ENCODE data around the gene STAG1.
"Not testable (repeated sequence)": the region's sequence is repeated elsewhere in the genome, so short reads cannot be mapped to it uniquely, and the experiment has no call there.

Gene STAG1

GRCh38 chr3:136346486-136346885 is 405.7 kb downstream of the STAG1 start:
- 0 out of 22 replicates have a peak, but pooled peaks cover 0 to 4% (median 0%) of the 10 kb centered on the region in 11 experiments for H4K20me1 ChIP-seq
- H3K27me3 ChIP-seq = no peaks in the 10 kb centered on the region
- no peak overlapping the region for H3K27ac ChIP-seq
- no peak overlapping the region for H3K4me2 ChIP-seq
- peaks cover 73 to 100% (median 95%) of the 10 kb centered on the region in 11 experiments for H3K36me3 ChIP-seq
- no peak overlapping the region for H3K9ac ChIP-seq
- H3K4me3 ChIP-seq = no peak overlapping the region
- no peaks in the 10 kb centered on the region for H3K4me1 ChIP-seq
- no peaks in the 10 kb centered on the region for H3K9me3 ChIP-seq (replicated peaks in 1 of 11)
- no peak for TF ChIP-seq Cebpa-rat (IDR thresholded peaks at IDR 0.05)

- Histone ChIP-seq H3K27ac (no peak overlapping the region), H3K9ac (no peak overlapping the region), H3K4me3 (no peak overlapping the region), H3K9me3 (replicated peaks in 1 of 11) (no peaks in the 10 kb centered on the region), H3K36me3 (peaks cover 79 to 100% (median 97%) of the 10 kb centered on the region in 11 experiments), H3K4me1 (no peaks in the 10 kb centered on the region), H3K27me3 (no peaks in the 10 kb centered on the region), H4K20me1 (no peaks in the 10 kb centered on the region), H3K4me2 (no peak overlapping the region)
- no peak for TF ChIP-seq Cebpa-rat (IDR thresholded peaks at IDR 0.05)
Measured at GRCh38 chr3:136343873-136344555, 408.2 kb downstream of the STAG1 start.

GRCh38 chr3:136343446-136343845 is 408.7 kb downstream of the STAG1 start:
- Histone ChIP-seq H4K20me1 (no peaks in the 10 kb centered on the region), H3K9ac (no peak overlapping the region), H3K4me2 (no peak overlapping the region), H3K36me3 (peaks cover 79 to 100% (median 97%) of the 10 kb centered on the region in 11 experiments), H3K27me3 (no peaks in the 10 kb centered on the region), H3K4me3 (no peak overlapping the region), H3K9me3 (replicated peaks in 1 of 11) (no peaks in the 10 kb centered on the region), H3K4me1 (no peaks in the 10 kb centered on the region), H3K27ac (no peak overlapping the region)
- no peak for TF ChIP-seq Cebpa-rat (IDR thresholded peaks at IDR 0.05)

GRCh38 chr3:136336329-136337100 is 415.7 kb downstream of the STAG1 start:
- Histone ChIP-seq H3K4me2 (no peak overlapping the region), H3K36me3 (peaks cover 86 to 100% (median 96%) of the 10 kb centered on the region in 11 experiments), H4K20me1 (no peaks in the 10 kb centered on the region), H3K9ac (no peak overlapping the region), H3K27me3 (no peaks in the 10 kb centered on the region), H3K27ac (no peak overlapping the region), H3K9me3 (replicated peaks in 1 of 11) (no peaks in the 10 kb centered on the region), H3K4me3 (no peak overlapping the region), H3K4me1 (no peaks in the 10 kb centered on the region)
- TF ChIP-seq Cebpa-rat (IDR thresholded peaks at IDR 0.05) = no peak

- peaks cover 72 to 96% (median 81%) of the 10 kb centered on the region in 11 experiments for H3K36me3 ChIP-seq
- H3K4me1 ChIP-seq; H3K27me3 ChIP-seq; H3K9me3 ChIP-seq (replicated peaks in 1 of 11); H3K27ac ChIP-seq; H3K4me3 ChIP-seq; H3K4me2 ChIP-seq; H3K9ac ChIP-seq; H4K20me1 ChIP-seq: not testable (repeated sequence)
Measured at GRCh38 chr3:136334726-136335125, 417.5 kb downstream of the STAG1 start.

GRCh38 chr3:136334209-136334608 is 418.0 kb downstream of the STAG1 start:
- Histone ChIP-seq H3K36me3 (peaks cover 72 to 96% (median 81%) of the 10 kb centered on the region in 11 experiments), H4K20me1 (no peaks in the 10 kb centered on the region), H3K27me3 (no peaks in the 10 kb centered on the region), H3K4me3 (no peak overlapping the region), H3K27ac (no peak overlapping the region), H3K9ac (no peak overlapping the region), H3K9me3 (replicated peaks in 1 of 11) (no peaks in the 10 kb centered on the region), H3K4me1 (no peaks in the 10 kb centered on the region), H3K4me2 (no peak overlapping the region)
- TF ChIP-seq Cebpa-rat (IDR thresholded peaks at IDR 0.05) = no peak

GRCh38 chr3:136332776-136333175 is 419.4 kb downstream of the STAG1 start:
- Histone ChIP-seq H3K4me2 (no peak overlapping the region), H4K20me1 (no peaks in the 10 kb centered on the region; a peak in 1 of 22 replicates)

GRCh38 chr3:136332302-136332701 is 419.9 kb downstream of the STAG1 start:
- H3K36me3 ChIP-seq = peaks cover 73 to 96% (median 84%) of the 10 kb centered on the region in 11 experiments

More at GRCh38 chr3:136332776-136333175, 419.4 kb downstream of the STAG1 start:
- peaks cover 0 to under 1% (median 0%) of the 10 kb centered on the region in 11 experiments; a peak in 1 of 22 replicates for H3K9me3 ChIP-seq (replicated peaks in 1 of 11)
- no peak overlapping the region for H3K9ac ChIP-seq
- H3K27ac ChIP-seq = no peak overlapping the region
- H3K27me3 ChIP-seq = no peaks in the 10 kb centered on the region
- no peaks in the 10 kb centered on the region for H3K4me1 ChIP-seq
- no peak for TF ChIP-seq Cebpa-rat (IDR thresholded peaks at IDR 0.05)
- H3K36me3 ChIP-seq = peaks cover 73 to 96% (median 84%) of the 10 kb centered on the region in 11 experiments
- H3K4me3 ChIP-seq = no peak overlapping the region

GRCh38 chr3:136330900-136331299 is 421.3 kb downstream of the STAG1 start:
- H3K4me1 ChIP-seq = no peaks in the 10 kb centered on the region
- peaks cover 75 to 96% (median 84%) of the 10 kb centered on the region in 11 experiments for H3K36me3 ChIP-seq
- H3K27ac ChIP-seq = no peak overlapping the region
- H4K20me1 ChIP-seq = no peaks in the 10 kb centered on the region; a peak in 1 of 22 replicates
- H3K4me3 ChIP-seq = no peak overlapping the region
- H3K9ac ChIP-seq = no peak overlapping the region
- no peak for TF ChIP-seq Cebpa-rat (IDR thresholded peaks at IDR 0.05)
- H3K9me3 ChIP-seq (replicated peaks in 1 of 11) = peaks cover 0 to 7% (median 0%) of the 10 kb centered on the region in 11 experiments; a peak in 3 of 22 replicates
- no peaks in the 10 kb centered on the region for H3K27me3 ChIP-seq
- no peak overlapping the region for H3K4me2 ChIP-seq

More at GRCh38 chr3:136332302-136332701, 419.9 kb downstream of the STAG1 start:
- Histone ChIP-seq H3K27ac (no peak overlapping the region), H3K4me1 (no peaks in the 10 kb centered on the region), H4K20me1 (no peaks in the 10 kb centered on the region; a peak in 1 of 22 replicates), H3K9me3 (replicated peaks in 1 of 11) (peaks cover 0 to 5% (median 0%) of the 10 kb centered on the region in 11 experiments; a peak in 2 of 22 replicates), H3K4me2 (no peak overlapping the region), H3K9ac (no peak overlapping the region), H3K27me3 (no peaks in the 10 kb centered on the region), H3K4me3 (no peak overlapping the region)
- TF ChIP-seq Cebpa-rat (IDR thresholded peaks at IDR 0.05) = no peak

Measured in BLaER1 treated with 17β-estradiol and CSF1 and Interleukin-3, amounts not matched to agents 10 nM and 100 nM (cell line).